GM20431 (cell line): ENCODE measurements around the gene ACER1.
"Not testable (repeated sequence)": the region's sequence is repeated elsewhere in the genome, so short reads cannot be mapped to it uniquely, and the experiment has no call there.

Experiments
- in situ Hi-C: fragments of 300-500 bp; cut with MseI, MboI; formaldehyde crosslinking; loops from one replicate; pipeline ENCODE4 v1.15.0; 2020; ENCODE audit warnings: low sequenced_read_pairs; ENCODE audit not compliant: unreplicated experiment

ACER1 gene

GRCh38 chr19:6333439-6333838 lies at the start of gene ACER1:
Gene ACER1 (minus strand): TSS chr19:6333612. CDS start chr19:6333551, 61 bp downstream.
- in situ Hi-C loops: no loop called here

- in situ Hi-C loops: no loop called here
These were observed 49.8 kb upstream of the ACER1 start for GRCh38 chr19:6383188-6383587.

GRCh38 chr19:6381030-6381750 lies 47.8 kb upstream of the ACER1 start:
- in situ Hi-C loops: no loop called here

GRCh38 chr19:6379744-6380143 lies 46.3 kb upstream of the ACER1 start:
- in situ Hi-C loops: no loop called here

GRCh38 chr19:6378486-6378885 lies 45.1 kb upstream of the ACER1 start:
- in situ Hi-C loops: no loop called here

- in situ Hi-C loops: no loop called here
These were observed 44.6 kb upstream of the ACER1 start for GRCh38 chr19:6378041-6378440.

- in situ Hi-C loops: no loop called here
These were observed 43.2 kb upstream of the ACER1 start for GRCh38 chr19:6376512-6377190.

- in situ Hi-C loops: no loop called here
These were observed 42.1 kb upstream of the ACER1 start, which contains the start of gene PSPN for GRCh38 chr19:6375411-6376010. Gene PSPN (minus strand): TSS chr19:6375933. CDS start chr19:6375849, 84 bp downstream.

- in situ Hi-C loops: no loop called here
These were observed 41.4 kb upstream of the ACER1 start for GRCh38 chr19:6374711-6375410.

- in situ Hi-C loops: no loop called here
These were observed 40.8 kb upstream of the ACER1 start for GRCh38 chr19:6374161-6374709.

GRCh38 chr19:6373813-6374108 lies 40.3 kb upstream of the ACER1 start:
- in situ Hi-C loops: no loop called here

- in situ Hi-C loops: no loop called here
These were observed 39.8 kb upstream of the ACER1 start for GRCh38 chr19:6373096-6373812.

- in situ Hi-C loops: no loop called here
These were observed 39.2 kb upstream of the ACER1 start, which contains the start of gene ALKBH7 for GRCh38 chr19:6372594-6373095. Gene ALKBH7 (plus strand): TSS chr19:6372794. CDS start chr19:6372821, 27 bp downstream.

GRCh38 chr19:6364353-6364752 lies 30.9 kb upstream of the ACER1 start:
- in situ Hi-C loops: no loop called here

- in situ Hi-C loops: no loop called here
These were observed 29.0 kb upstream of the ACER1 start for GRCh38 chr19:6362351-6362801.

- in situ Hi-C loops: no loop called here
These were observed 28.6 kb upstream of the ACER1 start for GRCh38 chr19:6362027-6362350.

- in situ Hi-C loops: not testable (repeated sequence)
These were observed 27.4 kb upstream of the ACER1 start for GRCh38 chr19:6360857-6361216.

- in situ Hi-C loops: not testable (repeated sequence)
These were observed 27.0 kb upstream of the ACER1 start for GRCh38 chr19:6360445-6360844.

GRCh38 chr19:6359568-6360341 lies 26.3 kb upstream of the ACER1 start:
- in situ Hi-C loops: no loop called here
